Measurements from ENCODE around the gene KDM1B.

Gene KDM1B

DNA sequence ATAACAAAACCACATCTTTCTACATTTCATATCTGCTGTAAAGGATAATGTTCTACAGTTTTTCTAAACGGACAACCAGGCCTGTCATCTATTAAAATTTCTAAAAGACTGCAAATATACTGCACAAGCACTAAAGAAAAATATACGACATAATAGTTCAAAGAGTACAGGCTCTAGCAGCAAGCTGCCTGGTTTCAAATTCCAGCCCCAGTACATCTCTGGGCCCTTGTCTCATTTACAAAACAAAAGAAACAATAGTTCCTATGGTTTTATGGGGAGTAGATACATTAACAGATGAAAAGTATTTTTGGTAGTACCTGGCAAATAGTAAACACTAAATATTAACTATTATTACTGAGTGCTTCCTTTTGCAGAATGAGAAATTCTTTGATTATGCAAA is 85.0 kb downstream of the KDM1B start:
- Histone ChIP-seq H4K20me1 (ENCODE audit: insufficient read depth, low read length) (no peaks in the 10 kb centered on the region), H3K27ac (ENCODE audit: low read length) (no peak overlapping the region), H3F3A (ENCODE audit: insufficient read depth, low read length) (no peaks in the 10 kb centered on the region; the same call in 1 of the 2 replicates), H3K4me1 (ENCODE audit: low read length) (no peaks in the 10 kb centered on the region), H3K4me3 (ENCODE audit: low read length) (no peak overlapping the region), H3K9ac (ENCODE audit: low read length) (no peak overlapping the region), H3K4me2 (ENCODE audit: low read depth, low read length) (no peak overlapping the region), H3K9me3 (replicated peaks; ENCODE audit: insufficient read depth, low read length) (no peaks in the 10 kb centered on the region), H3K9me2 (replicated peaks; ENCODE audit: insufficient read depth, low read length) (no peaks in the 10 kb centered on the region), H3K27me3 (replicated peaks; ENCODE audit: insufficient read depth, low read length) (no peaks in the 10 kb centered on the region), H3K79me2 (ENCODE audit: low read length) (peaks cover 3% of the 10 kb centered on the region; the same call in 1 of the 2 replicates), H2AFZ (ENCODE audit: low read length) (no peak overlapping the region), H3K36me3 (replicated peaks; ENCODE audit: insufficient read depth, low read length) (peaks cover 11% of the 10 kb centered on the region)
- TF ChIP-seq EZH2 (optimal IDR thresholded peaks at IDR 0.05; ENCODE audit: low read depth, low read length) (no peak), EZH2phosphoT487 (IDR thresholded peaks at IDR 0.05; ENCODE audit: low read length) (no peak)
- TF ChIP-seq, protein P1, sequence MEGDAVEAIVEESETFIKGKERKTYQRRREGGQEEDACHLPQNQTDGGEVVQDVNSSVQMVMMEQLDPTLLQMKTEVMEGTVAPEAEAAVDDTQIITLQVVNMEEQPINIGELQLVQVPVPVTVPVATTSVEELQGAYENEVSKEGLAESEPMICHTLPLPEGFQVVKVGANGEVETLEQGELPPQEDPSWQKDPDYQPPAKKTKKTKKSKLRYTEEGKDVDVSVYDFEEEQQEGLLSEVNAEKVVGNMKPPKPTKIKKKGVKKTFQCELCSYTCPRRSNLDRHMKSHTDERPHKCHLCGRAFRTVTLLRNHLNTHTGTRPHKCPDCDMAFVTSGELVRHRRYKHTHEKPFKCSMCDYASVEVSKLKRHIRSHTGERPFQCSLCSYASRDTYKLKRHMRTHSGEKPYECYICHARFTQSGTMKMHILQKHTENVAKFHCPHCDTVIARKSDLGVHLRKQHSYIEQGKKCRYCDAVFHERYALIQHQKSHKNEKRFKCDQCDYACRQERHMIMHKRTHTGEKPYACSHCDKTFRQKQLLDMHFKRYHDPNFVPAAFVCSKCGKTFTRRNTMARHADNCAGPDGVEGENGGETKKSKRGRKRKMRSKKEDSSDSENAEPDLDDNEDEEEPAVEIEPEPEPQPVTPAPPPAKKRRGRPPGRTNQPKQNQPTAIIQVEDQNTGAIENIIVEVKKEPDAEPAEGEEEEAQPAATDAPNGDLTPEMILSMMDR (IDR thresholded peaks at IDR 0.05; ENCODE audit: low read length), result no peak
- no peak for DNase-seq

DNA sequence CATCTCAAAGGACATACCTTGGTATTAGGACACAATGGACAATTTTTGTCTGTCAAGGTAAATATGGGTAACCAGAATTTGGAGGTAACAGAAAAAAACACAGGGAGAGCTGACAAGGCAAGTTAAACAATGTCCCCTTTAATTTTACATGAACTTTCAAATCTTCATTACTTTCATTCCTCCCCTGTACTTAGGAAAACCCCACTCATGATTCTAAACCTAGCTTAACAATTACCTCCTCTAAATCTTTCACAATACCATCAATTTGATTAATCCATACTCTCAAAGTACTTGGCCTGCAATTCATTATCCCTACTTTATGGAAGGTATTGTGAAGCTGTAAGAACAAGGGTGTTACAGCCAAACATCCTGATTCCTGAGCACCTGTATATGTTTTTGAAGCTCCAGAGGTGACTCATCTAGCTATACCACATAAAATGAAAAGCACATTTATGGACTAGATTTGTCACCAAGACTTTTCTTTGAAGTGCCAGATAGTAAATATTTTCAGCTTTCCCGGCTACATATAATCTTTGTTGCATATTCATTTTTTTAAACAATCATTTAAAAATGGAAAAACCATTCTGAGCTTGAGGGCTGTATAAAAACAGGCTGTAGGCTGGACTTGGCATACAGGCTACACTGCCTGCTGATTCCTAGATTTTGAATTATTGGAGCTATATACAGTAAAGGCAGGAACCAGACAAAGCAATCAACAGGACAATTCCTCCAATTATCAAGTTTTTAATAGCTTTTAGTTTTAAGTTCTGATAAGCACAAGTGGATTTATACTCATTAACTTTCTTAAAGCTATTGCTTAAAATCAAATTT is 86.2 kb downstream of the KDM1B start:
- Histone ChIP-seq H3F3A (ENCODE audit: insufficient read depth, low read length) (no peaks in the 10 kb centered on the region), H3K4me2 (ENCODE audit: low read depth, low read length) (no peak overlapping the region), H2AFZ (ENCODE audit: low read length) (no peak overlapping the region), H3K27me3 (replicated peaks; ENCODE audit: insufficient read depth, low read length) (no peaks in the 10 kb centered on the region), H3K27ac (ENCODE audit: low read length) (no peak overlapping the region), H3K9me2 (replicated peaks; ENCODE audit: insufficient read depth, low read length) (no peaks in the 10 kb centered on the region; the same call in 1 of the 2 replicates), H3K4me1 (ENCODE audit: low read length) (no peaks in the 10 kb centered on the region), H3K36me3 (replicated peaks; ENCODE audit: insufficient read depth, low read length) (peaks cover 11% of the 10 kb centered on the region; the same call in 1 of the 2 replicates), H3K79me2 (ENCODE audit: low read length) (peaks cover 3% of the 10 kb centered on the region; the same call in 1 of the 2 replicates), H3K9ac (ENCODE audit: low read length) (no peak overlapping the region), H4K20me1 (ENCODE audit: insufficient read depth, low read length) (no peaks in the 10 kb centered on the region), H3K9me3 (replicated peaks; ENCODE audit: insufficient read depth, low read length) (no peaks in the 10 kb centered on the region), H3K4me3 (ENCODE audit: low read length) (no peak overlapping the region)
- DNase-seq, result no peak
- TF ChIP-seq, protein P1 (IDR thresholded peaks at IDR 0.05; ENCODE audit: low read length), result no peak
- no peak for TF ChIP-seq EZH2phosphoT487 (IDR thresholded peaks at IDR 0.05; ENCODE audit: low read length)
- TF ChIP-seq EZH2 (optimal IDR thresholded peaks at IDR 0.05; ENCODE audit: low read depth, low read length), result no peak

DNA sequence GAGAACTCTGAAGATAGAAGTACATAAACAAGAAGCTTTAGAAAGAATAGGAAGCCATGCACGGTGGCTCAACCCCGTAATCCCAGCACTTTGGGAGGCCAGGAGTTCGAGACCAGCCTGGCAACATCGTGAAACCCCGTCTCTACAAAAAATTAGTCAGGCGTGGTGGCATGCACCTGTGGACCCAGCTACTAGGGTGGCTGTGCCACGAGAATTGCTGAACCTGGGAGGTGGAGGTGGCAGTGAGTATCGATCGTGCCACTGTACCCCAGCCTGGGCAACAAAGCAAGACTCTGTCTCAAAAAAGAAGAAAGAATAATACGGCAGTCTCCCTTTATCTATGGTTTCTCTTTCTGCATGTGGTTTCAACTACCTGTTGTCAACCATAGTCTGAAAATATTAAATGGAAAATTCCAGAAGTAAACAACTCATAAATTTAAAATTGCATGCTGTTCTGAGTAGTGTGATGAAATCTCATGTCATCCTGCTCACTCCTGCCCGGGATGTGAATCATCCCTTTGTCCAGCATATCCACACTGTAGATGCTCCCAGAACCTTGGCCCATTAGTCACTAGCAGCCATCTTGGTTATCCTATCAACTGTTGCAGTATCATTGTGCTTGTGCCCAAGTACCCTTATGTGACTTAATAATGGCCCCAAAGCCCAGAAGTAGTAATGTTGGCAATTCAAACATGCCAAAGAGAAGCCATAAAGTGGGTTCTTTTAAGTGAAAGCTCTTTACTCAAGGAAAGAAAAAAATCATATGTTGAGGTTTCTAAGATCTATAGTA is 87.0 kb downstream of the KDM1B start:
- Histone ChIP-seq H3K4me2 (ENCODE audit: low read depth, low read length) (no peak overlapping the region), H3K9ac (ENCODE audit: low read length) (no peak overlapping the region), H3K27ac (ENCODE audit: low read length) (no peak overlapping the region), H3F3A (ENCODE audit: insufficient read depth, low read length) (no peaks in the 10 kb centered on the region), H3K27me3 (replicated peaks; ENCODE audit: insufficient read depth, low read length) (no peaks in the 10 kb centered on the region), H3K79me2 (ENCODE audit: low read length) (peaks cover 3% of the 10 kb centered on the region; the same call in 1 of the 2 replicates), H4K20me1 (ENCODE audit: insufficient read depth, low read length) (no peaks in the 10 kb centered on the region), H2AFZ (ENCODE audit: low read length) (no peak overlapping the region), H3K9me3 (replicated peaks; ENCODE audit: insufficient read depth, low read length) (no peaks in the 10 kb centered on the region), H3K9me2 (replicated peaks; ENCODE audit: insufficient read depth, low read length) (no peaks in the 10 kb centered on the region; the same call in 1 of the 2 replicates), H3K4me1 (ENCODE audit: low read length) (no peaks in the 10 kb centered on the region), H3K36me3 (replicated peaks; ENCODE audit: insufficient read depth, low read length) (peaks cover 7% of the 10 kb centered on the region), H3K4me3 (ENCODE audit: low read length) (no peak overlapping the region)
- TF ChIP-seq EZH2 (optimal IDR thresholded peaks at IDR 0.05; ENCODE audit: low read depth, low read length) (no peak), EZH2phosphoT487 (IDR thresholded peaks at IDR 0.05; ENCODE audit: low read length) (no peak)
- TF ChIP-seq, protein P1 (IDR thresholded peaks at IDR 0.05; ENCODE audit: low read length), result no peak
- DNase-seq, result no peak
